ENCODE data around the gene ARHGAP23.
"Not testable (repeated sequence)": the region's sequence is repeated elsewhere in the genome, so short reads cannot be mapped to it uniquely, and the experiment has no call there.

The ARHGAP23 gene

GRCh38 chr17:38510421-38511149, 82.3 kb downstream of the ARHGAP23 start:
- DNase-seq: peak in 3 of 56 donors; percentile 29 to 55 (median 48)

- DNase-seq: no peak
Measured at GRCh38 chr17:38511150-38512108, 83.2 kb downstream of the ARHGAP23 start.

- no peak for DNase-seq
Measured at GRCh38 chr17:38512473-38513058, 84.3 kb downstream of the ARHGAP23 start.

- DNase-seq: not testable (repeated sequence)
Measured at GRCh38 chr17:38526526-38526925, 98.3 kb downstream of the ARHGAP23 start.

GRCh38 chr17:38528141-38528540, 99.9 kb downstream of the ARHGAP23 start:
- not testable (repeated sequence) for DNase-seq

GRCh38 chr17:38530856-38531255, 102.6 kb downstream of the ARHGAP23 start:
- peak in 6 of 56 donors; percentile 16 to 27 (median 23) for DNase-seq

- not testable (repeated sequence) for DNase-seq
Measured at GRCh38 chr17:38531761-38532160, 103.5 kb downstream of the ARHGAP23 start.

GRCh38 chr17:38532451-38532850, 104.2 kb downstream of the ARHGAP23 start:
- no peak for DNase-seq

- no peak for DNase-seq
Measured at GRCh38 chr17:38533241-38533640, 105.0 kb downstream of the ARHGAP23 start.

- DNase-seq: no peak
Measured at GRCh38 chr17:38533866-38534497, 105.7 kb downstream of the ARHGAP23 start.

GRCh38 chr17:38534498-38534885, 106.2 kb downstream of the ARHGAP23 start:
- DNase-seq: no peak

GRCh38 chr17:38535886-38536285, 107.6 kb downstream of the ARHGAP23 start:
- DNase-seq: no peak

- no peak for DNase-seq
Measured at GRCh38 chr17:38536661-38537060, 108.4 kb downstream of the ARHGAP23 start.

GRCh38 chr17:38538906-38539305, 110.6 kb downstream of the ARHGAP23 start:
- no peak for DNase-seq

- no peak for DNase-seq
Measured at GRCh38 chr17:38539386-38539785, 111.1 kb downstream of the ARHGAP23 start.

- DNase-seq: no peak
Measured at GRCh38 chr17:38540514-38541045, 112.3 kb downstream of the ARHGAP23 start.

- DNase-seq: no peak
Measured at GRCh38 chr17:38541281-38541680, 113.0 kb downstream of the ARHGAP23 start.

- DNase-seq: no peak
Measured at GRCh38 chr17:38542286-38542685, 114.0 kb downstream of the ARHGAP23 start.

- DNase-seq: no peak
Measured at GRCh38 chr17:38543403-38544174, 115.3 kb downstream of the ARHGAP23 start.

GRCh38 chr17:38544175-38544838, 116.0 kb downstream of the ARHGAP23 start:
- DNase-seq: no peak
